HCT116 (cell line): Measurements from ENCODE around the gene GPA33. TPM values are rescaled to one million over a fixed set of nuclear protein-coding genes. Genes with fewer than 3 reads are reported as not detected.

Experiments
- ATAC-seq: fragments of 200-7000 bp; cut with Tn5 transposase; 2 replicates; pipeline ENCODE4 v1.9.1; 2020; ENCODE audit warnings: mild to moderate bottlenecking, moderate library complexity
- BruUV-seq: library from RNA; stranded (reverse); fragments of 400-500 nt; replicated peaks from 2 replicates; lab custom pipeline; 2021; lab: Mats Ljungman, UMichigan
- CTCF ChIA-PET: fragments of 300-600 bp; sonication (Branson Sonifier 250); formaldehyde crosslinking; loops from one replicate; lab custom pipeline; 2021; ENCODE audit warnings: antibody characterized with exemption; lab: Charles Lee
- POLR2A ChIA-PET: fragments of 300-600, 350-600 bp; sonication (Branson Sonifier 250); formaldehyde crosslinking; loops from one replicate; lab custom pipeline; 2021; ENCODE audit warnings: antibody characterized with exemption; lab: Charles Lee
- RAD21 ChIA-PET, 2 experiments: fragments of 300-600 bp; sonication (Branson Sonifier 250); formaldehyde crosslinking; loops; one replicate each; lab custom pipeline; 2023; ENCODE audit warnings: low total read pairs in 2 of 2; ENCODE audit not compliant: uncharacterized antibody in 2 of 2, unreplicated experiment in 2 of 2, low non-redundant PET in 1 of 2; lab: Charles Lee
- DNase-seq: peaks from one replicate; pipeline ENCODE4 v3.0.0-alpha.2; 2010; ENCODE audit warnings: low read depth, low spot score
- H2AFZ ChIP-seq: fragments of 200-600 bp; shearing (Covaris generic), sonication (generic); 2 replicates; pipeline ENCODE4 v1.6.1; 2017; ENCODE audit warnings: low read depth, mixed run types, mixed read lengths, antibody characterized with exemption, low read length; ENCODE audit not compliant: poor library complexity, severe bottlenecking
- H3K27ac ChIP-seq: 2 replicates; pipeline ENCODE4 v1.5.1; 2012; ENCODE audit warnings: low read depth, low read length
- H3K27me3 ChIP-seq: fragments of 200-600 bp; sonication (generic); 2 replicates; pipeline ENCODE4 v1.6.1; 2016; ENCODE audit warnings: mixed run types, low read length, mixed read lengths; ENCODE audit not compliant: insufficient read depth
- H3K36me3 ChIP-seq, 2 experiments: fragments of 200-500 bp in 1 of 2; fragments of 200-600 bp in 1 of 2; sonication (Bioruptor generic) in 1 of 2; sonication (generic) in 1 of 2; 2 replicates each; pipeline versions ENCODE4 v1.5.1 to v1.6.1; 2014 to 2016; ENCODE audit warnings: low read length in 2 of 2, inconsistent platforms in 1 of 2, mixed read lengths in 1 of 2, mixed run types in 1 of 2; ENCODE audit not compliant: insufficient read depth in 2 of 2, control insufficient read depth in 1 of 2
- H3K4me1 ChIP-seq, 2 experiments: fragments of 200-600 bp in 1 of 2; sonication (generic) in 1 of 2; 2 replicates each; pipeline versions ENCODE4 v1.5.1 to v1.6.1; 2012 to 2017; ENCODE audit warnings: low read length in 2 of 2, inconsistent platforms in 1 of 2, mild to moderate bottlenecking in 1 of 2, mixed read lengths in 1 of 2, mixed run types in 1 of 2, moderate library complexity in 1 of 2; ENCODE audit not compliant: insufficient read depth in 2 of 2, control insufficient read depth in 1 of 2
- H3K4me2 ChIP-seq: fragments of 200-600 bp; sonication (generic); 2 replicates; pipeline ENCODE4 v1.6.1; 2017; ENCODE audit warnings: mixed run types, low read length, mixed read lengths
- H3K4me3 ChIP-seq, 2 experiments: fragments of 200-600 bp in 1 of 2; sonication (generic) in 1 of 2; replicated peaks in 1 of 2; 2 replicates each; pipeline ENCODE4 v1.5.1; 2011 to 2016; ENCODE audit warnings: low read length in 2 of 2, control low read depth in 1 of 2, low read depth in 1 of 2, mild to moderate bottlenecking in 1 of 2, mixed read lengths in 1 of 2, mixed run types in 1 of 2
- H3K79me2 ChIP-seq: fragments of 200-600 bp; sonication (generic); 2 replicates; pipeline ENCODE4 v1.6.1; 2017; ENCODE audit warnings: mild to moderate bottlenecking, mixed run types, low read length, moderate library complexity, mixed read lengths; ENCODE audit not compliant: insufficient read depth
- H3K9ac ChIP-seq: fragments of 200-600 bp; sonication (generic); 2 replicates; pipeline ENCODE4 v1.6.1; 2016; ENCODE audit warnings: low read length, mixed read lengths
- H3K9me2 ChIP-seq: fragments of 200-600 bp; sonication (generic), shearing (Covaris generic); 2 replicates; pipeline ENCODE4 v1.6.1; 2017; ENCODE audit warnings: mixed run types, mild to moderate bottlenecking, moderate library complexity; ENCODE audit not compliant: insufficient read depth
- H3K9me3 ChIP-seq, 2 experiments: fragments of 200-500 bp in 1 of 2; fragments of 200-600 bp in 1 of 2; sonication (Bioruptor generic) in 1 of 2; sonication (generic) in 1 of 2; 2 replicates each; pipeline ENCODE4 v1.6.1; 2014 to 2017; ENCODE audit warnings: low read length in 2 of 2, mixed read lengths in 2 of 2, inconsistent platforms in 1 of 2, low read depth in 1 of 2, mild to moderate bottlenecking in 1 of 2, mixed run types in 1 of 2, moderate library complexity in 1 of 2; ENCODE audit not compliant: control insufficient read depth in 1 of 2, insufficient read depth in 1 of 2
- H4K20me1 ChIP-seq: fragments of 200-600 bp; sonication (generic), shearing (Covaris generic); 2 replicates; pipeline ENCODE4 v1.6.1; 2017; ENCODE audit warnings: mixed run types, mild to moderate bottlenecking, moderate library complexity; ENCODE audit not compliant: insufficient read depth
- ATF3 ChIP-seq: IDR thresholded peaks from 2 replicates; pipeline ENCODE4 v1.6.1; 2012
- CBX3 ChIP-seq: IDR thresholded peaks from 2 replicates; pipeline ENCODE4 v1.6.1; 2012; ENCODE audit warnings: low read depth
- CTCF ChIP-seq, 3 experiments: fragments of 200-600 bp in 1 of 3; sonication (generic) in 1 of 3; IDR thresholded peaks in 2 of 3; conservative IDR thresholded peaks in 1 of 3; 2 replicates each; pipeline ENCODE4 v1.5.1; 2012 to 2017; ENCODE audit warnings: low read depth in 2 of 3, low read length in 2 of 3, antibody characterized with exemption in 1 of 3, borderline replicate concordance in 1 of 3, control low read depth in 1 of 3, mild to moderate bottlenecking in 1 of 3, mixed read lengths in 1 of 3, mixed run types in 1 of 3, moderate library complexity in 1 of 3; ENCODE audit not compliant: insufficient read depth in 1 of 3
- EZH2 ChIP-seq: fragments of 200-600 bp; sonication (generic); IDR thresholded peaks from 2 replicates; pipeline ENCODE4 v1.6.1; 2017; ENCODE audit warnings: antibody characterized with exemption, mixed run types
- SIN3A ChIP-seq: IDR thresholded peaks from 2 replicates; pipeline ENCODE4 v1.6.1; 2012; ENCODE audit warnings: low read depth
- YY1 ChIP-seq: IDR thresholded peaks from 2 replicates; pipeline ENCODE4 v1.6.1; 2011; ENCODE audit warnings: low read length, low read depth, moderate library complexity, mild to moderate bottlenecking; ENCODE audit not compliant: insufficient replicate concordance; ENCODE audit errors: extremely low read depth
- ZFX ChIP-seq: fragments of 450-650 bp; IDR thresholded peaks from 2 replicates; pipeline ENCODE4 v1.6.1; 2017
- intact Hi-C: fragments of 100-400 bp; cut with micrococcal nuclease; formaldehyde crosslinking; loops from 2 replicates; pipeline ENCODE4 v1.10.0; 2022
- total RNA-seq: library from RNA; stranded (reverse); gene quantifications from one replicate; pipeline ENCODE4 v1.2.1, GENCODE V29; 2021; ENCODE audit not compliant: unreplicated experiment
- TF ChIP-seq, protein P1 (sequence below): IDR thresholded peaks from 2 replicates; pipeline ENCODE4 v1.6.1; 2012; ENCODE audit warnings: low read depth

GPA33 gene
- total RNA-seq, 1 experiment from 2014 or later = 0.22 TPM

GRCh38 chr1:167051907-167052306 is 38.3 kb downstream of the GPA33 start:
- Histone ChIP-seq H2AFZ (no peak overlapping the region), H3K79me2 (no peaks in the 10 kb centered on the region), H3K9me2 (no peaks in the 10 kb centered on the region), H3K4me2 (no peak overlapping the region), H4K20me1 (no peaks in the 10 kb centered on the region), H3K9me3 (no peaks in the 10 kb centered on the region), H3K27me3 (no peaks in the 10 kb centered on the region), H3K9ac (no peak overlapping the region), H3K4me3 (no peak overlapping the region), H3K27ac (no peak overlapping the region), H3K36me3 (no peaks in the 10 kb centered on the region), H3K4me1 (peaks cover 0 to 2% of the 10 kb centered on the region in 2 experiments; a peak in 2 of 4 replicates)
- no peak for TF ChIP-seq CBX3
- TF ChIP-seq ZFX = no peak
- no peak for TF ChIP-seq EZH2
- TF ChIP-seq, protein P1, sequence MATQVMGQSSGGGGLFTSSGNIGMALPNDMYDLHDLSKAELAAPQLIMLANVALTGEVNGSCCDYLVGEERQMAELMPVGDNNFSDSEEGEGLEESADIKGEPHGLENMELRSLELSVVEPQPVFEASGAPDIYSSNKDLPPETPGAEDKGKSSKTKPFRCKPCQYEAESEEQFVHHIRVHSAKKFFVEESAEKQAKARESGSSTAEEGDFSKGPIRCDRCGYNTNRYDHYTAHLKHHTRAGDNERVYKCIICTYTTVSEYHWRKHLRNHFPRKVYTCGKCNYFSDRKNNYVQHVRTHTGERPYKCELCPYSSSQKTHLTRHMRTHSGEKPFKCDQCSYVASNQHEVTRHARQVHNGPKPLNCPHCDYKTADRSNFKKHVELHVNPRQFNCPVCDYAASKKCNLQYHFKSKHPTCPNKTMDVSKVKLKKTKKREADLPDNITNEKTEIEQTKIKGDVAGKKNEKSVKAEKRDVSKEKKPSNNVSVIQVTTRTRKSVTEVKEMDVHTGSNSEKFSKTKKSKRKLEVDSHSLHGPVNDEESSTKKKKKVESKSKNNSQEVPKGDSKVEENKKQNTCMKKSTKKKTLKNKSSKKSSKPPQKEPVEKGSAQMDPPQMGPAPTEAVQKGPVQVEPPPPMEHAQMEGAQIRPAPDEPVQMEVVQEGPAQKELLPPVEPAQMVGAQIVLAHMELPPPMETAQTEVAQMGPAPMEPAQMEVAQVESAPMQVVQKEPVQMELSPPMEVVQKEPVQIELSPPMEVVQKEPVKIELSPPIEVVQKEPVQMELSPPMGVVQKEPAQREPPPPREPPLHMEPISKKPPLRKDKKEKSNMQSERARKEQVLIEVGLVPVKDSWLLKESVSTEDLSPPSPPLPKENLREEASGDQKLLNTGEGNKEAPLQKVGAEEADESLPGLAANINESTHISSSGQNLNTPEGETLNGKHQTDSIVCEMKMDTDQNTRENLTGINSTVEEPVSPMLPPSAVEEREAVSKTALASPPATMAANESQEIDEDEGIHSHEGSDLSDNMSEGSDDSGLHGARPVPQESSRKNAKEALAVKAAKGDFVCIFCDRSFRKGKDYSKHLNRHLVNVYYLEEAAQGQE = no peak
- TF ChIP-seq ATF3 = no peak
- no peak for TF ChIP-seq CTCF (IDR thresholded peaks at IDR 0.05 in 2 of 3, conservative IDR thresholded peaks at IDR 0.05 in 1 of 3; ENCODE audit: borderline replicate concordance in 1 of 3, insufficient read depth in 1 of 3, low read depth in 2 of 3, low read length in 2 of 3)
- no peak for TF ChIP-seq SIN3A
- TF ChIP-seq YY1 = no peak
- ATAC-seq (no peak), DNase-seq (no peak)
- ChIA-PET RAD21 (no interaction called here), POLR2A (no interaction called here), CTCF (no interaction called here)
- intact Hi-C loops = no loop called here
- no TSS peak for BruUV-seq
